DMS114 treated with DMSO at 0.1 percent for 48 hours (cell line): ENCODE measurements around the gene ARMH3.

Experiments used
- DNase-seq: peaks from one replicate; lab custom pipeline; 2025; ENCODE audit not compliant: unreplicated experiment; lab: John Stamatoyannopoulos, UW

Gene ARMH3

DNA sequence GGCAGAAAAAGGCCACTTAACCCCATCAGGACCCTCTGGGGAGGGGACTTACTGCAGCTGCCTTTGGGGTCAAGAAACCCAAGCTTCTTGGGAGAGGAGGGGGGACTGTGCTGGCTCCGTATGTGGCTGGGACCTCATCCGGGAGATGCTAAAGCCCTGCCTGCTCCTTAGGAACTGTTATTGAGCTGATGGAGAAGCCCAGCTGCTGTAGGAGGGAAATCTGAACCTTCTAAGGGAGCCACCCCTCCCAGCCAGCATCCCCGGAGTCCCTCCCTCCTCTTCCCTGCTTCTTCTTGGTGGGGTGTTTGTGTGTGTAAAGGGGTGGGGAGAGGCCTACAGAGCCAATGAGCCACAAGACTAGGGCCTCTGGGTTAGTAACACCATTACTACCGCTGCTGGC lies 220.6 kb downstream of the ARMH3 start:
- no peak for DNase-seq

DNA sequence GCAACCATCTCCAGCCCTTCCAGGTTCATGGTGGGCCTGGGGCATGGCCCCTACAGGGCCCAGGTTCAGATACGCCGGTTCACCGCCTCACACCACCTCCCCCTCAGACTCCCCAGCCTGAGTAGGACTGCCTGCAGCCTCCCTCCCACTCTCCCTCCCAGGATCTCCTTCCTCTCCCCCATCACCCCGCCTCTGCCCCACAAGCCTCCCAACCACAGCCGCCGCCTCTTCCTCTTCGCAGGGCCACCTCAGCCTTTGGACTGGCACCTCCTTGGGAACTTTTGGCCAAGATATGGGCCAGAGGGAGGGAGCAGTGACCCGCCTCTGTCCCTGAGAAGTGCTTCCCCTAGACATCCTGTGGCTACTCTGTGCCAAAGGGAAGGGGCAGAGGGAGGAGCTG lies 221.6 kb downstream of the ARMH3 start:
- no peak for DNase-seq

DNA sequence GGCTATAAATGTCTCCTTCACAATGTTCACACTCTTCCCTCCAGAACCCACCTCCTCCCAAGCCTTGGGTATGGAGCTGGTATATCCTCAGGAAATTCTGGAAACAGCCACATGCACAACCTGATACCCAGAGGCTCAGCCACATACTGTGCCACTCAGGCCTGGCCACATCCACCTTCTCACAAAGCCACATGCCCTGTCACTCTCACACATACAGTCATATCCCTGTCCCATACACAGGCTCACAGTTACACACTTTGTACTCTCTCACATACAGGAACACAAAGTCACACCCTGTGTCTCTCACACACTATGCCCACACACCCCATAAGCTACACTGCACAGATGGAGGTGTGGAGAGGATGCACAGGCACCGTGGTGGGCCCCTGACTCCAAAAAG lies 222.5 kb downstream of the ARMH3 start:
- no peak for DNase-seq

DNA sequence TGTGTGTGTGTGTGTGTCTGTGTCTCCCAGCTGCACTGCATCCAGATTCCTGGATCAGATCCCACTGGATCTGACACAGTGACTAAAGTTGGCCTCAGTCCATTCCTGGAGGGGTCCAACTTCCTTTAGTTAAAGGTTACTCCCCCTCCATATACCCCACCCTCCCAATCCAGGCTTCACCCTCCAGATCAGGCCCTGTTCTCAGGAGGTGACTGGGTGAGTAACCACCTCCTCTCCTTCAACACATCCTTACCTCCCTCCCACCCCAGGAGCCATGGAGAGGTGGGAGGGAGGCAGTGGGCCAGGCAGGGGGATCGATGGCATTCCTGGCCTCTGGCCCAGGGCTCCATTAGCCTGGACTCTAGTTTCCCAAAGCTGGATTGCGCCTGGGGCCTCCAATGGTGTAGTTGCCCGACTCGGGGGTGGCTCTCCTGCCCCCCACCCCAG lies 223.6 kb downstream of the ARMH3 start:
- no peak for DNase-seq

GRCh38 chr10:101831169-101831811 lies 224.7 kb downstream of the ARMH3 start:
- DNase-seq = no peak

- DNase-seq = peak; percentile 71
These were observed 225.4 kb downstream of the ARMH3 start for GRCh38 chr10:101830322-101831168.

DNA sequence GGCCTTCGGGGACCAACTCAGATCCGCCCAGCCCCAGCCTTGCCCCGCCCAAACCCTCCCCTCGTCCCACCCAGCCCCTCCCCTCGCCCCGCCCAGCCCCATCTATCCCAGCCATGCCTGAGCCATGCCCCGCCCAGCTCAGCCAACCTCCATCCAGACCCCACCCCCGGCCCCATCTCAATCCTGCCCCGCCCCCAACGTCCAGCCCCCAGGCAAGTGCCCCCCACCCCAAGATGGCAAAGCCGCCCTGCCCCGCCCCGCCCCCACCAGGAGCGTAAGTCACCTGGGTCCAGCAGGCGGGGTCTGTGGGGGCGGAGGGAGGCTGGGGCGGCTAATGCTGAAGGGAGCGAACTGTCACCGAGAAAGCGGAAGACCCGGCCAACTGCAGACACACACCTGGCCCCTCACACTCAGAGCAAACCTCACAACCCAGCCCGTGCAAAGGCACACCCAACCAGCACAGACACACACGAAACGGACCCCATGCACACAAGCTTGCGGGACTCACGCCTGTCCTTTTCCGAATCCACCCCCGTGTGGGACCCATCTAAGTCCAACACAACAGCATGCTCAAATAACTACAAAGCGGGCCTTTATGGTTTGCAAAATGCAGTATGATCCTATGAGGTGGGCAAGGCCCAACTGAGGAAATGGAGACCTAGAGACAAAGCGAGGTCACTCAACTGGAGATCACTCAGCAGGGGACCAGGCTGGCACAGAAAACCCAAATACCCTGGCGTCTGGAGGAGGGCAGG lies 226.2 kb downstream of the ARMH3 start:
- DNase-seq = no peak

- no peak for DNase-seq
These were observed 227.0 kb downstream of the ARMH3 start for GRCh38 chr10:101828766-101829551.

DNA sequence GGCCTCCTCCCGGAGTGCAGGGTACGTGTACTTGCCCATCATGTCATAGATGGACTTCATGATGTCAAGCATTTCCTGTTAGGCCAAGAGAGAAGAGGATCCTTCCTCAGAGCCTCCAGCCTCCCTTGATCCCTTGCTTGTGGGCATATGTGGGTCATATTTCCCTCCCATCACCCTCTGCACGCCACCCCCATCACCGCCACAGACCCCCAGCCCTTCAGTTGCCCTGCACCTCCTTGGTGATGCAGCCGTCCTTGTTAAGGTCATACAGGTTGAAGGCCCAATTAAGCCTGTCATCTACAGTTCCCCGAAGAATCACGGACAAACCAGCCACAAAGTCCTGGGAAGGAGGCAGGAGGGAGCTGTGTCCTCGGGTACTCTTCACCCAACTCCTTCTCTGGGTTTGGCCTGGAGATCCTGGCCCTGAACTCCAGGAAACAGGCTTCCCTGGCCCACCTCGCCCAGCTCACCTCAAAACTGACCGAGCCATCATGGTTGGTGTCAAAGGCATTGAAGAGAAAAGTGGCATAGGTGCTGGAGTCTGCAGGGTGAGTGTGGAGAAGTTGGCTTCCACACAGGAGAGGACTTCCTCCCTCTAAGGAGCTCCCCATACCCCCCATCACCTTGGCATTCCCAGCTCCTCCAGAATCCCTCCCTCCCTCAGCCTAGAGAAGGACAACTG lies 227.9 kb downstream of the ARMH3 start:
- no peak for DNase-seq

- DNase-seq = no peak
These were observed 229.0 kb downstream of the ARMH3 start for GRCh38 chr10:101826852-101827434.

- DNase-seq = no peak
These were observed 231.2 kb downstream of the ARMH3 start for GRCh38 chr10:101824736-101825135.

DNA sequence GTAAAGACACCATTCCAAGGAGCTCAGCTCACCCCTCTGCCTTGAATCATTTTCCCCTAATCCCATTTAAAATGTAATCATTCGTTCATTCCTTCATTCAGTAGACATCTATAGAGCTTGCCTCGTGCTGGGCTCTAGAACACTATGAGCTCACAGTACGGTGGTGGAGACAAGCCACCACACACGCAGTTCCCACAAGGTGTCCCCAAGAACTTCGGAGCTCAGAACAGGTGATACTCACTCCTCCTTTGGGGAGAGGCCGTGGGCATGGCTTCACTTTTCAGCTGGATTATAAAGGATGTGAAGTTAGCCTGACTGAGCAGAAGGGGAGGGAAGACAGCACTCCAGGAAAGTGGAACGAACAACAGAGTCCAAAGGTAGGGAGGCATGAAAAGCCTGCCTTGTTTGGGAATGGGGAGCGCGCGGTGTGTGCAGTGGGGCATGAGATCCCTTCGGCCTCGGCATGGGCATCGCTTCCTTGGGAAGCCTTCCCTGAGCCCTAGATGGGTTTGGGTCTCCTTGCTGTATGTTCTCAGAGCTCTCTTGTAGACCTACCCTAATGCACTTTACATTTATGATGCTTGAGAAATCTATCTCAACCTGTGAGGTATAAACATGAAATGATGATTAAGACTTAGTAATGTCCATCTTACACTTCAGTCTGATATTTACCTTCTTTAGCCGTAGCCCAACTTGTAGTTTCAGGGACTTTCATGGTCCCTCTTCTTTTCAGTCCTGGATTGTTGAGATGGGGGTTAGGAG lies 236.9 kb downstream of the ARMH3 start:
- DNase-seq = no peak

DNA sequence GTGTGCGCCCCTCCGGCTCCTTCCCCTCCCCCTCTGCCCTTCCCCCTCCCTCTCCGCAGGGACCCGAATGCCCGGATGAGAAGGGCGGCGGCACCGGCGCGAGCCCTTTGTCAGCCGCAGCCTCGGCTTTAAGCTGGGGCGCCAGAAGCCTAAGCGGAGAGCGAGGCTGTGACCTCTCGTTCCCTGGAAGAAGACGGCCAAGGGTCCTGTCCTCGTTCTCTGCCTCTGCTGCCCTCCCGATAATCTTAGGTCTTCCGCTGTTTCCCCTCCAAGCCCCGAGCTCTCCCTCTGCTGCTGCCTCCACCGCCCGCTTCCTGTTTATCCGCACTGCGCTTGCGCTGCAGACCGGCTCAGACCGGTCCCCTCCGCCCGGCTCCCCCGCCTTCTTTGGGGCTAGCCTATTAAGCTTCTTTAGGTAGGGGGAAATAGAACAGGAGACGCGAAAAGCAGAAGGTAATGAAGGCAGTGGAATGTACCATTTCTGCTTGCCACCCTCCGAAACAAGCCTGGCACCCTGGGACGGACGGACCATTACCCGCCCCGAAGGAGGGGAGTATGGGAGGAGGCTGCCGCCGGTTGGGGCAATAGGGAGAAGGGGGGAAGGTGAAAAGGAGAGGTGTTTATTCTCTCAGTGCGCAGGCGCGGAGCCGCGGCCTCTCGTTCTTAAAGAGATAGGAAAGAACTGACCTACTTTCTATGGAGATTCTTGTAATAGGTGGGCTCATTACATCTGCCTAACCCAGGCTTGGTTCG lies 237.7 kb downstream of the ARMH3 start, which contains the start of gene OGA:
TSS of gene OGA (minus strand) at position 326 of the 753 bp plus-strand sequence. CDS start 422 bp downstream, outside the sequence.
- peak; percentile 99 for DNase-seq

- peak; percentile 71 for DNase-seq
These were observed 238.4 kb downstream of the ARMH3 start for GRCh38 chr10:101817337-101818118.

DNA sequence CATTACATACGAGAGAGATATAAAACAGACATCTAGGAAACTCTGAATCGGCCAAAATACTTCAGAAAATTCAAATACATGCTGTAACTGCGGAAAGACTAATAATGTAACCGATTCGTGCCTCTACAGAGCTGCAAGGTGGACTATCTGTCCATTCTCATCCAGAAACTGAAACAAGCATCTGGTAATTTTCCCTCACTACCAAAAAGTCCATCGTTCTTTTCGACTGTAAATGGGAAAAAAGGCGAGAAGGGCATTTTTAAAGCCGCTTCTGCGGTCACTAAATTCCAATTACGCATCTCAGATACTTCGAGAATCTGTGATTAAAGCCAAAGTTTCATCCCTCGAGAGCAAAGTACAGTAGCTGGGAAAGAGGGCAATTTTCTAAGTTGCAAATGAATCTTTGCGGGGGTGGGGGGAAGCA lies 239.0 kb downstream of the ARMH3 start:
- no peak for DNase-seq

DNA sequence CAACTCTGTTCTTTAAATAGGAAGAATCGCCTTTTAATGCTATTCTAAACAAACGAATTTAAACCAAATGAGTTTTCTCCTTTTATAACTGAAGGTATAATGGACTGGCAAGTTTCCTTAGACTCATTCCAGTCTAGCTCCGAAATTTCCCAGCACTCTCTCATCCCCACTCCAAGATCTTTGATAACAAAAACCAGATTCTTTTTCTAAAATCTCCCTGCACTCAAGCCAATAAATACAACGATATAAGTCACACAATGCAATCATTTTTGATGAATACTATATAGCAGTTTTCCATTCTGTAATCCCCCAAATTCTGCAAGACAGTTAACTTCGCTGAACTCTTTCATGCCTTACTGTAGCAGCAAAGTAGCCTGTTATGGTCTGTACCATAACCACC lies 239.6 kb downstream of the ARMH3 start:
- no peak for DNase-seq

GRCh38 chr10:101814466-101815071 lies 241.4 kb downstream of the ARMH3 start:
- no peak for DNase-seq
